ENCODE data around the gene AFF2.

AFF2 gene

DNA sequence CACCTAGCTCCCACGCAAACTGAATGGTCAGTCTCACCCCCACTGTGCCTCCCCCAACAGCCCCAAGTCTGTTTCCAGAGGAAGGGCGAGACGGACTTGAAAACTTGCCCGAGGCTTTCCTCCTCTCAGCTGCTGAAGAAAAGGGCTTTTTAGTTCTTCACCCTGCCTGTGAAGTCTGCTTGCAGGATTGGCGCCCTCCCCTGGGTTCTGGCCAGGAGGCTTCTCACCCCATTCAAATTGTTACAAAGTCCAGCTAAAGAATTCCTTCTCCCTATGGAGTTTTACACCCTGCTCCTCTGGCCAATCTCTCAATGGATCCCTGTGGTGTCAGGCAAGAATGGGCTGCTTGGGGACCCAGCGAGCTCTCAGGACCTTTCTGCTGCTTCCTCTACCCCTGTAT, 241.0 kb downstream of the AFF2 start:
- DNase-seq (ENCODE audit: low read depth), result no peak

DNA sequence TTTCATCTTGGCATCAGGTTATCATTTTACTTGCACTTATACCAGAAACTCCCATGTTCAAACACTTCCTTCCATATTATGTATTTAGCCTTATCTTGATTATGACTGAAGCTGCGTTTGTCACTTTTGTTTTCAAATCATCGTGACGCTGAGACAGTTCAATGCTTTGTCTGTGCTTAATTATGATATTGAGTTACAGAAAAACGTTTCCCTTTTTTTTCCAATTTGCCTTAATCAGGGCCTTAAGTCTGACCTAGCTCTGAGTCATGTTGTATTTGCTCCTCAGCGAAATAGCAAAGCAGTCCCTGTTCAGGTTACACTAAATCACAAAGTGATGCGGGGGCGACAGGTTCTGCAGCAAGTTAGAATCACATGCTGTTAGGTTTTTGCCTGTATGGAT, 254.7 kb downstream of the AFF2 start:
- DNase-seq (ENCODE audit: low read depth), result no peak

DNA sequence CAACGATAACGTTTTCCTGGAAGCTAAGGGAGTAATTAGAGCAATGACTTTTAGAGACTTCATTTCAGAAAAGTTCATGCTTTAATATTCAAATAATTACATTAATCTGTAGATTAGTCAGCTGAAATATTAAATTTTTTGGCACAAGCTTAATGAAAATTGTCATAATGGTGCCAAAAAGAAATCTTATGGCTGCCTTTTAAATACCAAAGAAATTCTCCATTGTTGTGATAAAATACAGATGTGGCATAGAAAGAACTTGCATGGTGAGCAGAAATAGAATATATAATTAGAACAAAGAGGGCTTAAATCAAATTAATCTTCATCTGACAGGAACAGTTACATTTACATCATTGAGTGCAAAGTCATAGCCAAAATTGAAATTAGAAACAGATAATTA, 263.5 kb downstream of the AFF2 start:
- no peak for DNase-seq (ENCODE audit: low read depth)

DNA sequence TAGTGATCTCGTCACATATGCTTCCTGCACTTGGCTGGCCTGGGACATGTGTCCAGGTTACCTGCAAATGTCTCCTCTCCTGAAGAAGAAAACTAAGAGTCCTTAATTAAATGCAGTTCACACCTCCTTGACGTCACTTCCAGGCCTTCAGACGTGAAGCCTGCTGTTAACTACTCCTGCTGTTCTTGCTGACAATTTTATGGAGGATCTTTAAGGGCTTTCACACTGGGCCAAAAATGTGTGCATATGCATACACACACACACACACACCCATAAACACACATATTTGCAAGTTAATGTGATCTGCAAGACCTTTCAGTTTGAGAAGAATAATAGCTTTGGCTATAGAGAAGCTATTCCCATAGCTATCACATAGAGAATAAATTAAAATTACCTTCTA, 267.9 kb downstream of the AFF2 start:
- no peak for DNase-seq (ENCODE audit: low read depth)

DNA sequence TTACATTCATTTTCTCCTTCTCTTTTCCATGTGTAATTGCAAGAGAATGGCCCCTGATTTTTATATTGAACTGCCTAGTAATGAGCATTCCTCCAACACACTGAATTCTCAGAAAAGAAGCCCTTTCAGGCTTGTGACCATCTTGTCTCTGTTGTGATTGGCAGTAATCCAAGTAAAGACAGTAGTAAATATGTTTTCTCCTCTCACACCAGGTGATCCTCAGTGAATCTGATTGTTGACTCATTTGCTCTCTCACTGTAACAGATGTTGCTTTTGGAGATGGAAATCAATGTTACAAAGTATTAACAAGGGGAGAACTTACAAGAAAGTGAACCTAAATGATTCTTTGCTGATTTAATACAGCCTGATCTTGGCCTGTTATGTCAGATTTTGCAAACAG, 271.0 kb downstream of the AFF2 start:
- no peak for DNase-seq (ENCODE audit: low read depth)

DNA sequence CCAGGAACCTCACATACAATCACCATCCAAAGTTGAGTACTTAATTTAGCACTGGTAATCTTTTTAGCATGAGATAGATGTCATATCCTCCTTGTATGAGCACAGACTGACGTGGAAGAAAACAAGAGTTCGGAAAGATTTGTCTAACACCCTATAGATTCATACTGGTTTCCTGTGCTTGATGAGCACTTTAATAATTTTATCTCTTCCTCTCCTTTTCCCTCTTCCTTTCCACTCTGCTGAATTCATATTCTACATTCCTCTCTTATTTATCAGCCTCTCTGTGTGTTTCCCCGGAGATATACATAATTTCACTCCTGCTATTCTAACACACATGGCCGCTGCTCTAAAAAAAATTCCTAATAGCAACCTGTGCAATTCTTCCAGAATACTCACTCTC, 273.9 kb downstream of the AFF2 start:
- no peak for DNase-seq (ENCODE audit: low read depth)

DNA sequence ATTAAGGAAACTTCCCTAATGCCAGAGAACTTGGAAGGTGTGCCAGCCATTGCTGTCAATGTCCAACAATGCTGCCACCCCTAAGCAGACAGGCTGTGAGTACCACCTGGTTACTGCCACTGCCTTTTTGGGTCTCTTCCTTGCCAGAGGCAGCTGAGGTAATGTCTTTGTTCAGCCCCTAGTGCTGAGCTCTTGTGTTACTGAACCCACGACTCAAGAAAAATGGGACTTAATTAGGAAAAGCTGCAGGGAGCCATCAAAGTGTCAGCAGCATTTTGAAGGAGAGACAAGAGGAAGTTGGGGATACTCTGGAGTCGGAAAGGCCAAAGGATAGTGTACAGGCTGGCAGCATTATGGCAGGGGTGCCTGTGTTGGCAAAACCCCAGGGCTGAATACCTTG, 283.7 kb downstream of the AFF2 start:
- DNase-seq (ENCODE audit: low read depth), result no peak

DNA sequence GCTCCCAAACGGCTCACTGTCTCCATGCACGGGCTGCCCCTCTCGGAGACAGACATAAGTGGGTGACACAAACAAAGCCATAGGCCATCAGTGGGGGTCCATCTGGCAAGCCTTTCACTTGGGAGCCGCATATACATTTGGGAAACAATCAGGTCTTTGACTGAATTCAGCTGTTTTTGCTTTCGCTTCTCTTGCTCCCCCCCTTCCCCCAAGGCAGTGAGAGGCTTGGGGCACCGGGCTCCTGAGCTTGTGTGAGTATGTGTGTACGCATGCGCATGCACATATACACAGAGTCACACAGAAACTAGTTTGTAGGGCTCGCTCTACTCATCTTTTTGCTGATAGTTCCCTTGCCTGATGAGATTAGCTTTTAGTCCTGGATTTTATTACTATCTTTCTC, 284.4 kb downstream of the AFF2 start:
- DNase-seq (ENCODE audit: low read depth), result no peak

DNA sequence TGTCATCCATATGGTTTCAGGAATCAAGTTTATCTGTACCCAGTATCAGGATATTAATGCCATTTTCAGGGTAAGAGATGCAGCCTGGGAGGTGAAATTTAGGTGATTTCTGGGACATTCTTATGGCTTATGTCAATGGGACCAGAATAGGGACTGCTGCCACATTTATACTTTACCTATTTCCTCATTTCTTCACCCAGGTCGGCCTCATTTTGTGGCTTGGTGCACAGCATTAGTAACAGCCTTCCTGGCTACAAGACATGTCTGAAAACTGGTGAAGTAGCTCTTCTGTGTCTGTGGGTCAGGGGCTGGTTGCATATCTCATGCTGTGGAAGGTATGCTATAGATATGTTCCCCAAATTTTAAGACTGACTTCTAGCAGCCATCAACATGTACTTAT, 284.8 kb downstream of the AFF2 start:
- DNase-seq (ENCODE audit: low read depth), result no peak

DNA sequence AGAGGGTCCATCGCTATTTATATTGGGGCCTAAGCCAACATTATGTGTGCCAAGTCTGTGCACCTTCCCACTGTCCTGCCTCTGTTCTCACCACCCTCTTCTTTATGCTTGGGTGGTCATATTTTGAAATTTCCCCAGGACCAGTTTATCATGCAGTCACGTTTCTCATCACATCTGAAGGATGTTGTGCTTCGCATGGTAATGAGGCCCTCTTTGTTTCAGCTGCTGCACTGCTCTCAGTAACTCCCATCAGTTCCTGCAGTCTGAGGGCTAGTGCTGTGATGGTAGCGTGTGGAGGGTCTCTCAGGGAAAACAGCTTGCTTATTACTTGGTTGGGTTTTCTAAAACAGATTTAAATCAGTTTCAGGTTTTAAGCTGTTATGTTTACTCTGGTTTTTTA, 288.0 kb downstream of the AFF2 start:
- no peak for DNase-seq (ENCODE audit: low read depth)

DNA sequence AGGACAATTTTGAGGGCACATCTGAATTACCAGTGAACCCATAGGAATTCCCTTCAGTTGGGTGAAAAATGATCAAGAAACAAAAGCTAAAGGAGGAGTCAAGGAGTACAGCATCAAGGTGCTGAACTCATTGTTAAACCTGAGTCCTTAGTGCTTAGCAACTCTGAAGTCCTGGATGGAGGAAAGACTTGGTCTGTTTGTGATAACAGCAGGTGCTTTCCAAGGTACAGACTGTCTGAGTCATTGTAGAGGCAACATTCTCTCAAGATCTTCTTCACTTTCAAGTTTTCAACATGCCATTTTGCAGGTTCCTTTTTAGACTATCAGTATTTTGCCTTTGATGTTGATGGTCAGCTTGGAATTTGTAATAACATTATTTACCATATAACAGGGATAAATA, 293.9 kb downstream of the AFF2 start:
- DNase-seq (ENCODE audit: low read depth), result no peak

DNA sequence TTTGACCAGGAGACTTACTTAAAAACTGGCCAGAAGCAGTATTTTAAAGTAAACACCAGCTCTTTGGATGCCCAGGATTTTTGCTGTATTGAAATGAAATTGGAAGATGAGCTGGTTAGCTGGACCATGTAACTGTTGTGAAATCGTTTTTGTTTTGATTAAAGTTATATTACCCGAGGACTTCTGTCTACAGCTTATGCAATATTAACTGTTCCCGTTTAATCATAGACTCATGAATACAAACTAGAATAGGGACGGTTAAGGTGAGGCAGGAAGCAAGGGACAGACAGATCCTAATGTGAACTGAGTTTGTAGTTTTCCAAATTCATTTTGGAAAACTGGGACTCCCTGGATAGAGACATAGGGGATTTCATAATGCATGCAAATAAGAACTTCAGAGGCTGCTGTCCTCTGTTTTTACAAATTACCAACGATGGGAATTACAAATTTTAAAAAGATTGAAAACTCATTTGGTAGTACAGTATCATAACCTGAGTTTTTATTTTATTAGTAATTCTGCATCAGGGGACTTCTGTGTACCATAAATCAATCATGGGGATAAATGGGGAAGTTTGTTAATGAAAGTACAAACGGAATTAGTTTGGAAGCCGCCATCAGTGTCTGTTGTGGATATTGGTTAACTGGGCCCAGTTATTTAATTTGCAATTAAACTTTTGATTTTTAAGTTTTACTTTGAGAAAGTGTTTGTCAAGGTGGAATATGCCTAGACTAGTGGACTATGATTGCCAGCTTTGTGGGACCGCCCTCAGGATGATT, 304.4 kb downstream of the AFF2 start:
- no peak for DNase-seq (ENCODE audit: low read depth)

DNA sequence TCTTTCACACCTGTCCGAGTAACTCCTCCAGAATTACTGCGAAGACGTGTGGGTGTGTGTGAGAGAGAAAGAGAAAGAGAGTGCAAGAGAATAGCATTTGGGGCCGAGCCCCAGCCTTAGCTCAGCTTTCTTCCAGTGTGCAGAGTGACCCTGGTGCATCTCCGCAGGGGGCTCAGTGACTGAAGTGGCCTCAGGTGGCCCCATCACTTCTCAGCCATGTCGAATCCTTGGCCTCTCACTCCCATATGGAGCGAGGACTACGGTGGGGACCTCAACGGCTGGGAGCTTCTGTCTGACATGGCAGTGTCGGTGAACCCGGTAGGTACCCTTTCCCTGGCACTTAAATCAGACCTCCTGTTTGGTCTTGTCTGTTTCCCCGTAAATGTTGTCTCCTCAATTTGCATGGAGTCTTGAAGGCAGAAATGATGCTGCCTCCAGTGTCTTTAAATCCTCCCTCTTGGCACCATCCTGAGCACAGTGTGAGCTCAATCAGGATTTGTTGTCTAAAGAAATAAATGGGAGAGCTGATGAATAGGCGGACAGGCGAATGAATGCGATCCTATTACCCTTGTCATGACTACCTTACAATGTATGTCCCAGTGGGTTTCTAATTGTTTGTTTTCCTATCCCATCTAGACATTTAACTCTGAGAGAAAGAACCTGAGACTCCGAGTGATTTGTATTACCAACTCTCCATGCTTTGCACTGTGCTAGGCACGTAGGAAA, 305.9 kb downstream of the AFF2 start:
- no peak for DNase-seq (ENCODE audit: low read depth)

DNA sequence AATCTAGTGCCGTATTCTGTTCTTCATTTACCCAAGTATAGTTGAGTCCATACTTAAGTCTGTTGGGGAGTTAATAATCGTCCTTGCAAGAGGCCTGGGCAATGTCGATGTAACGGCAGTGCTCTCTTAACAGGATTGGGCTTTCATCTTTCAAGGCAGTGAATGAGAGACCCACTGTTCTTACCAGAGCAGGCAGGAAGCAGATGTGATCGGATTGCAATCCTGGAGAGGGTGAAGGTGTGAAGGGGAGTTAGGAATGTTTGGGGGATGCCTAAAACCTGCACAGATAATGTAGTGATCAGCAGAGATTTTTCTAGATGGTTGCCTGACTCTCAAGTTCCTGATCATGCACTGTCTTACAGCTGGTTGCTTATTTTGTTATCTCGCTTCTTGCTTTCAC, 308.4 kb downstream of the AFF2 start:
- DNase-seq (ENCODE audit: low read depth), result no peak

DNA sequence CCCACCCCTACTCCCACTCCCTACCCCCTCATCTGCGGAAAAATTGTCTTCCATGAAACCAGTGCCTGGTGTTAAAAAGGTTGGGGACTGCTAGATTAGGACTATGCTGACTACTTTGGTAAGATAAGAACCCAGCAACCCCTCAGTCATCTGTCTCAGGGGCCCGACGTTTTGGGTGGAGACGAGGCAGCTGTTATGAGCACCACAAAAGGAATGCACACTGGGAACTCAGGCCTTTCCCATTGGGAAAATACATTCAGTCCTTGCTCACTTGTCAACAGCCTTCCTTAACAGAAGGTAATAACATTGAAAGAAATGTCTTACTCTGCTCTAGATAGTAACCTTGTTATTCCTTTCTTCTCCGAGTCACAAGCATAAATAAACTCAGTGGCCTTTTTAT, 310.8 kb downstream of the AFF2 start:
- DNase-seq (ENCODE audit: low read depth), result no peak

DNA sequence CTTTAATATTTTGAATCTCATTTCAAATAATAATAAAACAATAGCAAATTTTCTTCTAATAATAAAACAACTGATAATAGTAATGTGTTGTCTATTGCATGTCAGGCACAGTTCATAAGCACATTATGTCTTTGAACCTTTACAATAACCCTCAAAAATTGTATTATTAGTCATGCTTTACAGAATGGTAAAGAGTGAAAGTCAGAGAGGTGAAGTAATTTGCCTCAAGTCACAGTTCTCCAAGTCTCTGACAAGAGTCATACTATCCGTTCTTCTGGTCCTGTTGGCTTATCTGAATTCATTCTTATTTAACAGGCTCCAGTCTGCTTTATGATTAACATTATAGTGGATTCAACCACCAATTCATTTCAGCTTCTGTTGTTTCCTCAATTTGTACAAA, 313.0 kb downstream of the AFF2 start:
- no peak for DNase-seq (ENCODE audit: low read depth)

DNA sequence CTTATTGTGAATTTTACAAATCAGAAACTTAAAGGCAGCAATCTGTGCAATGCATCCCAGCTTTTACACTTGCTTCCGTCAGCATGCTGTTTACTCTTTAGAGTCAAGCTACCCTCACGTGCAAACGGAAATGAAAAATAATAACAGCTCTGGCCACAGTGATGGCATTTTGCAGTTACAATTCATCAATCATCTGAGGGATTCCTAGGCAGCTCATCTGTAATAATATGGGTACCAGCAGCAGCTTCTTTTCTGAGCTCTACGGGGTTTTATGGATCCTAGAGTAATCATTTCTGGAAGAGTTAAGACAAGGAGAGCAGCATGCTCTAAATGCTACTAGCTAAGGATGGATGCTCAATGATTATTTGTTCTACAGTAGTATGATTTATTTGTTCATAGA, 313.6 kb downstream of the AFF2 start:
- no peak for DNase-seq (ENCODE audit: low read depth)

DNA sequence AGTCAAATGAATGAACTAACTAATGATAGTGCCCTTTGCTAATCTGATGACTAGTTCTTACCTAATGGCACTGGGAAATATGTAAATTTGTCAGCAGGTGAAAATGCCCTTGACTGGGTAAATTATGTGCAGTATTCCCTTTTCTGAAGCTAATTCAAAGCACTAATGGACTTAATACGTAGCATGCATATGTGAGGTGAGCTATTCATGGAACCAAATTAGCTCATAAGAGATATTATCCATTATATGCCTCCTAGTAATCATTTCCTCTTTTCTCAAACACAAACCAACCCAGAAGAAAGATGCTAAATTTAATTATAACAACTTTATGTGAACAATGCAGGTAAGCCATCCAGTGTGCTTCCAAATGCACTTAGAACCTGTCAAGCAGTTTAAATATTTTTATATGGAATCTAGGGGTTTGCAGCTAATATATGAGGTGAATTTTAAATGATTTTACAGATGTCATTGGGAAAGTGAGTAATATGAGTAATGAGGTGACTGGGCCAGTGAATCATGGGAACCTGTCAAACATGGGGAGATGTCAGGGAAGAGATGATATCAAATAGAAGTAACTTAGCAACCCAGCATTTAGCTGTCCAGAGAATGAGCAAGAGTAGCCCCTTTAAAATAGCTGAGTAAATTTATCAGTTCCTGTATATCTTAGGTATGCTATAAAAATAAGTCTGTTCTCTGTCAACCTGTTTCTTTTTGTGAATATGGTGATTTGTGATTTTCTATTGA, 315.0 kb downstream of the AFF2 start:
- no peak for DNase-seq (ENCODE audit: low read depth)

DNA sequence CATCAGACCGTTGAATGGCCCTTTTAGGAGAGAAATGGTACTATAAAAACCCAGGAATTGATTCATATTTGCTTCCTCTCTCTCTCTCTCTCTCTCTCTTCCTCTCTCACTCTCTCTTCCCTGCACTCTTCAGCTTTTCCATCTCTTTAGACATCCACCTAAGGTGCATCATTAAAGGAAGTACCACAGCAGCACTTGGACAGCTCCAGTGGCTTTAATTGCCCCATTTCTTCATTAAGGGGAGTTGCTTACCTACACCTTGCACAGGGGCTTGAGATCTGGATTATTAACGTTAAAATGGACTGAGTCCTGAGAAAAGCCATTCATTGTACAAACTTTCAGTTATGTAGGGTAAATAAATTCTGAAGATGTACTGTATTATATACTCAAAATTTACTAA, 323.6 kb downstream of the AFF2 start:
- no peak for DNase-seq (ENCODE audit: low read depth)

DNA sequence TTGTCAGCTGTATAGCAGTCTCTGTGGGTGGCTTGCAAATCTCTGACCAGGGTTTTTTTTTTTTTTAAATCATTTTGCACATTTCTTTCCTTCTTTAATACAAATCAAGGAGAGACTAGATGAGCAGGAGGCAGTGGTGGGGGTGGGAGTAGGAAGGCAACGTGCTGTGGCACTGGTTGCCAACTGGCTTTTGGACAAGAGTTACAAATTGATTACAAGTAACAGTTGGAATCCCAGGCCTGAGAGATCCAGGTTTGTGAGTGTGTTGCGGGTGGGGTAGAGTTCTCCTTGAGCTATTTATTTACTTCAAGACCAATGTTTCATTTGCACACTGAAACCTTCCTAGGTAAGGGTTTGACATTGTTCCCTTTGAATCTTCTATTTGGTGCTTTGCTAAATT, 325.3 kb downstream of the AFF2 start:
- DNase-seq (ENCODE audit: low read depth), result no peak

DNA sequence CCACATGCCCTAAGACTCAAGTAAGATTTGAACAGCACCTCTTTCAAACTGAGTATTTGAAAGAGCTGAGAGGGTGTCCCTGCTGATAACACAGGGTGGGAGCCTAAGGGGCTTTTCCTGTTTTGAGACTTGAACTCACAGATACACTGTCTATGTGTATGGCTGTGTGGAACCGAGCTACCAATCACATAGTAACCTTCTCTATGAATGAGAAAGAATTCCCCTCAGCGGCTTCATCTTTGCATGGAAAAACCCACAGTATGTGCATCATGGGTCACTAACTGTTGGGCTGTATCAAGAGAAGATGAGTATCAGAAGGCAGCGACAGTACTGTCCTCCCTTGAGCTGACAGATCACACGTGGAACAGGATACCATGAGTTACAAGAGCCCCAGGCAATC, 336.3 kb downstream of the AFF2 start:
- DNase-seq (ENCODE audit: low read depth), result no peak

DNA sequence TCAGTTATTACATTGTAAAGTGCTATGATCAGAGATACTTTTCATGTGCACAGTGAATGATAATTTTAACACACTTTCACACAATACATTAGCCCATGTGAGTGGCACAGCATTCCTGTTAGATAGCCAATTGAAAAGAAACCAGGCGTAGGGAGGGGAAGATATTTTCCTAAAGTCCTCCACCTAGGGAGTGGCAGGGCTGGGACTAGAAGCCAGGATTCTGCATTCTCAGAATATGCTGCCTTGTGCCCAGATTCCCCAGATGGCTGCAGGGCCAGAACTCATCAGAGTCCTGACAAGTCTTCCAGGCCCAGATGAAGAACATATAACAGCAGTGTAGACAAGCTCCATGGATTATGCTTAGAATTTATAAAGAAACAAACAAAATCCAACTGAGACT, 350.2 kb downstream of the AFF2 start:
- DNase-seq (ENCODE audit: low read depth), result no peak

DNA sequence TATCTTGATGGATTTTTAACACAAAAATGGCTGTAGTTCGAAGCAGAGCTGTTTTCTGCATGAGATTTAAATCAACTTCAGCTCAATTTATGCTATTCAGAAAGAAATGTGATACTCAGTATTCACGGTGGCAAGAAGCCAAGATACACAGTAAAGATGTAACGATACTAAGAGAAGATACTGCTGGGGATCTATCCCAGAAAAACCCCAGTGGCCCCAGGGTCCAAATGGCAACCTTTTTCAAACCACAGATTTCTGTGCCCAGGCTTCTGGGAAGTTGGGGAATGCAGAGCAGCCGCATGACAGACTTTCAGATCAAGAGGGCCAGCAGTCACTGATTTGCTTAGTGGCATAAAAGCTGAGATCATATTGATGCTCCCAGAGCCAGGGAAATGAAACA, 353.9 kb downstream of the AFF2 start:
- DNase-seq (ENCODE audit: low read depth), result no peak

All from stimulated activated CD8-positive, alpha-beta memory T cell treated with anti-CD3 and anti-CD28 coated beads, Interleukin-12 subunit alpha, Interleukin-12 subunit beta, amount 100 ng/mL, for 4 hours (primary cell).